GM21786 (cell line): ENCODE measurements around the gene RAC2.

Source experiments
- ATAC-seq: cut with Tn5 transposase; IDR thresholded peaks from one replicate; pipeline ENCODE4 v1.9.1; 2021; ENCODE audit not compliant: unreplicated experiment

Gene RAC2

DNA sequence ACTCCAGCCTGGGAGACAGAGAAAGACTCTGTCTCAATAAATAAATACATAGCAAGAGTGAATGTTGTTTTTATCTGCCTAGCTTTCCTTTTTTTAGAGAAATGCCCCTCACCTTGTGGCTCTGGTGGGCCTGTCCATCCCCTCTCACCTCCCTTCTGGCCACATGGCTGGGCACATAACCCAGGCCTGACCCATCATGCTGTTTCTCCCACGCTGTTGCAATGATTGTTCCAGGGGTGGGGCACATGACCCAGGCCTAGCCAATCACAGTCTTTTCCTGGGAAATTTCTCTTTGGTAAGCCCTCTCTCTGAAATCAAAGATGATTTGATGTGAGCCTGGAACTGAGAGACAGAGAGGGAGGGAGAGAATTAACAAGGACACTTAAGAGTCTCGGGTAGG is 32.7 kb upstream of the RAC2 start:
- no peak for ATAC-seq

- no peak for ATAC-seq
Observed at GRCh38 chr22:37275622-37276021, 31.6 kb upstream of the RAC2 start.

GRCh38 chr22:37275134-37275533 is 31.1 kb upstream of the RAC2 start:
- no peak for ATAC-seq

DNA sequence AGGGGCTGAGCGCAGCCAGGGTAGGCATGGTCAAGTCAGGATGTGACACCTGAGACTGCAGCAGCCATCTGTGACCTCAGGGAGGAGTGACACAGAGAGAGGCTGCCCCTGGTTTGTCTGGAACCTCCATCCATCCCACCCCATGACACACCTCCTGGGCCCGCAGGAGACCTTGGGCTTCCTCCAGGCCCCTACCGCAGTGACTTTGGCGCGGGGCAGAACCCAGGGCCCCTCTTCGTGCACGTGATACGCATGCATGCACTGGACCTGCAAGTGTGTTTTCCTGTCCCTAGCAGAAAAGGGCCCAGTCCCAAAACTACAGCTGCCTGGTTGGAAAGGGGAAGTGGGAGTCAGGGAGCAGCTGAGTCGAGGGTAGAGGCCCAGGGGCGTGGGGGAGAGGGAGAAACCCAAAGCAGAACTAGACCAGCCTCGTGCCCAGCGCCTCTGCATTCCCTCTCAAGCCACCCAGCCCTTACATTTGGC is 30.4 kb upstream of the RAC2 start:
- no peak for ATAC-seq

DNA sequence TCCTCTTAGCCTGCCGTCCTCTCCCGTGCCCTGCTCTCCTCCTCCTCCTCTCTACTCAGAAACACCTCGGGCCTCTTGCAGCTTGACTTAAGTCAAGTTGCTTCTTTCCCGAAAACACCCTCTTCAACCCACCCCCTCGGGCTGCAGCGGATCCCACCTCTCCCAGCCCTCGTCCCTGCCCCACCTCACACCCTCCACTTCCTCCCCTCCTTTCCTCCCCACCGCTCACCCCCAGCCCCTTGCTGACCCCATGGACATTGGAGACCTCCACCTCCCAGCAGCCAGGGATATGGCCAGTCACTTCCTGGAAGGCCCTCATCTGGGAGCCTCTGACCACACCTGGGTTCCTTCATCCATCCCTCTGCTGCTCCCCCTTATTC is 29.8 kb upstream of the RAC2 start:
- ATAC-seq, result no peak

- no peak for ATAC-seq
Observed at GRCh38 chr22:37273126-37273845, 29.2 kb upstream of the RAC2 start.

GRCh38 chr22:37270928-37271650 is 27.0 kb upstream of the RAC2 start:
- ATAC-seq, result no peak

DNA sequence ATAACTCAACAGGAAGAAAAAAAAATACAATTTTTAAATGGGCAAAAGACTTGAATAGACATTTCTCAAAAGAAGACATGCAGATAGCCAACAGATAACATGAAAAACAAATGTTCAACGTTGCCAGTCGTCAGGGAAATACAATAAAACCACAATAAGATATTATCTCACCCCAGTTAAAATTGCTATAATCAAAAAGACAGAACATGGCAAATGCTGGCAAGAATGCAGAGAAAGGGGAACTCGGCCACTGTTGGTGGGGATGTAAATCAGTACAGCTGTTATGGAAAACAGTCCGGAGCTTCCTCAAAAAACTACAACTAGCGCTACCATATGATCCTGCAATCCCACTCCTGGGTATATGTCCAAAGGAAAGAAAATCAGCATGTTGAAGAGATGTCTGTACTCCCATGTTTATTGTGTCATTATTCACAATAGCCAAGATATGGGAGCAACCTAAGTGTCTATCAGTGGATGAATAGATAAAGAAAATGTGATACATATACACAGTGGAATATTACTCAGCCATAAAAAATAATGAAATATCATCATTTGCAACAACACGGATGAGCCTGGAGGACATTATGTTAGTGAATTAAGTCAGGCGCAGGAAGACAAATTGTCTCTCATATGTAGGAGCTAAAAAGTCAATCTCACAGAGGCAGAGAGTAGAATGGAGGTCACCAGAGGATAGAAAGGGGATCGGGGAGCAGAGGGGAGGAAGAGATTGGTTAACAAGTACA is 26.0 kb upstream of the RAC2 start:
- ATAC-seq, result no peak

GRCh38 chr22:37267661-37268413 is 23.8 kb upstream of the RAC2 start:
- no peak for ATAC-seq

DNA sequence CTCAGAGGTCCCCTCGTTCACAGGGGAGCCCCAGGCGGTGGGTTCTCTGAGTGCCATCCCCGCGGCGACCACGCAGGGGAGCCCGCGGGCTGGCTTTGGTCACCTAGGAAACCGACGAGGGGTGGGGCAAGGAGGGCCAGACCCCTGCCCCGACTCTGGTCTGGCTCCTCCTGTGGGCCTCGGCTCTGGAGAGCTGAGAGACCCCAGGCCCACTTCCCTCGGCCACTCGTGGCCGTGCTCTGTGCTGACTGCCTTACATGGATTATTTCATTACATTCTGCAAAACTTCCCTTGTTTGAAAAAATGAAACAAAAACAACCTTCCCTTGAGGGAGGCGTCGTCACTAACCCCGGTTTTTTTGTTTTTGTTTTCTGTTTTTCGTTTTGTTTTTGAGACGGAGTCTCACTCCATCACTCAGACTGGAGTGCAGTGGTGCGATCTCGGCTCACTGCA is 23.1 kb upstream of the RAC2 start:
- peak; percentile 55 for ATAC-seq

- no peak for ATAC-seq
Observed at GRCh38 chr22:37266581-37267134, 22.6 kb upstream of the RAC2 start.

DNA sequence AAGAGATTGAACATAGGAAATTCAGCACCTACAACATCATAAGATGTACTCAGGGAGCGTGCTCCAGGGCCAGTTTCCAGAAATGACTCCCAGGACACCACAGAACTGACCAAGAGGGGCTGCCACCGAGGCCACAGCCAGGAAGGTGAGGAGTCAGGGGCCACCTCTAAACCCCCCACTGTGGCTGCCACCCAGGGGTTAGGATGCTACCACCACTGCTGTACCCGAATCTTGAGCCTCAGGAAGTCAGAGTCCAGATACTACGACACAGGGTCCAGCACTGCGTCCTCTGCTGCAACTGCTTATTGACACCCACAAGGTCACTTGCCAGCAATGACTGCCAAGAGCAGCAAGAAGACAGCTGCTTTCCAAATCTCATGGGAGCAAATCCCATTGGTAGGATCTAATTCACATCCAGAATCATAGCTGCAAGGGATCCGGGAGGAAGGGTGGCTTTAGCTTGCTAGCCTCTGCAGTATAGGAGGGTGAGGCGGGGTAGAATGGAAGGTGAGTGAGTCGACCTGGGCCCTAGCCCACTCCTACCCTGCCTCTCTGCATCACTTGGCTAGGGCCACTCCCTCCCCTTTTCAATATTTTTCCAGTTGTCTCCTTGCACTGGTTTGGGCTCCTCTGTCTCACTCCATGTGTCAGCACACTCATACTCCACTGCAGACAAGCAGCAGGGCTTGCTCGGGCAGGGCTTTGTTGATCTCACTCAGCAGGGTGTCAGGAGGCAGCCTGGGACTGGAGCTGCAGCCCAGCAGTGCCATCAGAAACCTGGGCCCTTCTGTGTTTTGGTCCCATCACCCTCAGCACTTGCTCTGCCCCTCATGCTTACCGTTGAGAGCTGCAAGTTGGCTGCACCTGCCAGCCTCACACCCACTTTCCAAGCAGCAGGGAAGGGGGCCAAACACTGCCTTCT is 20.2 kb upstream of the RAC2 start:
- ATAC-seq, result no peak

GRCh38 chr22:37262346-37262745 is 18.3 kb upstream of the RAC2 start:
- ATAC-seq, result no peak

DNA sequence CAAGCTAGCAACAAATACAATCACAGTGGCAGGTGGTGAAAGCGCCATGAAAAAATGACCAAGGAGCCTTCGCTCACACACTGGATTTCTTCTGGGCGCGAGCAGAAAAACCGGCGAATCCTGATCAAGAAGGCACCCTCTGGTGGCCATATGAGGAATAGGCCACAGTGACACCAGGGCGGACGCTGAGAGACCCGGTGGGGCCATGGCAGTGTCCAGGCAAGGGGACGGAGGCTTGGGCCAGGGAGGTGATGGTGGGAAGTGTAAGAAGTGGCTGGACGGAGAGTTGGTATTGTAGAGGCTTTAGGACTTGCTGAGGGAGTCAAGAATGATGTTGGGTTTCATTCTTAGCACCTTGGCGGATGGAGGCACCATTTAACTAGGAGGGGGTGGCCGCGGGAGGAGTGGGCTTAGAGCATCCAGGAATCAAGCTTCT is 16.9 kb upstream of the RAC2 start:
- no peak for ATAC-seq

- no peak for ATAC-seq
Observed at GRCh38 chr22:37260155-37260795, 16.2 kb upstream of the RAC2 start.

DNA sequence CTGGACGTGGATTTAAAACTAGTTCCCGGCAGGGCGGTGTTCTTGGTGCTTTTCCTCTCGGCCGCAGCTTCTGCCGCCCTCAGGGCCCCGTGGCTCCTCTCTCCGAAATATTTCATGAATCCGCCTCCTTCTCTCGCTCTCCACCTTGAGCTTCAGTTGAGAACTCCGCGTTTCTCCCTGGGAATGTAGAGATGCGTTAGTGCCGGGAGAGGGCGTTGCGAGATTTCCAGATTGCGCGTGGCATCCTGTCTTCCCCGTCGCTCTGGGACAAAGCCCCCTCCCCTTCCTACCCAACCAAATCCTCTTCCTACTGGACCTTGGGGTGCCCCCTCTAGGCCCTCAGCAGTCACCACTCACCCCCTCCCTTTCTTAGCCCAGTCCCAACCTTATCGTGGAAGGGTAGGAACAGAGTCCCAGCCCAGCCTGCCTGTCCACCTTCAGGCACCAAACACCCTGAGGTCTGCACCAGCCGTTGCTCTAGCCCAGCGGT is 15.5 kb upstream of the RAC2 start:
- no peak for ATAC-seq

DNA sequence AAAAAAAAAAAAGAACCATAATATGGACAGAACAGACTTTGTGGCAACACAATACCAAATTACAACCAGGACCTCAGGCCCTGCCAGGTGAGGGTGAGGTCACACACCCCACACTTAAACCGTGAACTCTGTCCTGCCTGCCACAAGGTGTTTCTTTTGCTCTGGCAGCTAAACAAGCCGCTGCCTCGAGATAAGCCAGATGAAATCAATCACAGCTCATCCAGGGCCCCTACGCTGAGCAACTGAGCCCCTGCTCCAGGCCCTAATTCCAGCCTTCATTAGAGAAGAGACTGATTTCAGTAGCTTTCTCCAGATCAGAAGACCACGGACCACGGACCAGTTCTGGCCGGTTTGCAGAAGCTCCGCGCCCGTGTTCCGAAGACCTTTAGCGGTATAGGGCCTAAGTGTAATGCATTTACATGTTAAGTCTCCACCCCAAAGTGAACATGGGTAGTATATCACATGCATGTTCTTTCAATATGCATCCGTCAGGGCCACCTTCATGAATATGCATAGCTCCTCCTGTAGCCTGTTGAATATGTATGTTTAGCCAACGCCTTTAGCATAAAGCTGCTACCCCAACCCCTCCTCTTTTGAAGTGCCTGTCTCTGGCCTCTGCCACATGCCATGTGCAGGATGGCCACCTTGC is 14.8 kb upstream of the RAC2 start:
- no peak for ATAC-seq

DNA sequence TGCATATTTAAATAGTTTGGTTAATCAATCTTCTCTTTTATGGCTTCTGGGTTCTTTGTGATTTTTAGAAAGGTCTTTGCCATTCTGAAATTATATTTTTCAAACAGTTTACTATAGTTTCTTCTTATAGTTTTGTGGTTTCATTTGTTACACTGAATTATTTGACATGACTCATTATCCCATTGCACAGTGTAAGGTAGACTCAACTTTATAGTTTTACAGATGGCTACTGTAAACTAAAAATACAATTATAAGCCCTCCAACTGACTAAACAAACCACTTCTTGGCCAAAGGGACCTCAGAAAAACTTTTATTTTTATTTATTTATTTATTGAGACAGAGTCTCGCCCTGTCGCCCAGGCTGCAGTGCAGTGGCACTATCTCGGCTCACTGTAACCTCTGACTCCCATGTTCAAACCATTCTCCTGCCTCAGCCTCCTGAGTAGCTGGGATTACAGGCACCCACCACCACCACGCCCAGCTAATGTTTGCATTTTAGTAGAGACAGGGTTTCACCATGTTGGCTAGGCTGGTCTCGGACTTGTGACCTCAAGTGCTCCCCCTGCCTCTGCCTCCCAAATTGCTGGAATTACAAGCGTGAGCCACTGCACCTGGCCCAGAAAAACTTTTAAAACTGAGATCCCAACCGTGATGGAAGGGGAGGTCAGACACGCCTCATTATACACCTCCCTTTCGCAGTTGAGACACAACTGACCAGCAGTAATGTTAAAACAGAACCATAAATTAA is 14.1 kb upstream of the RAC2 start:
- no peak for ATAC-seq
